ENCODE data around the gene ATP6V1F.

GRCh38 chr7:128869944-128870285 is 7.3 kb downstream of the ATP6V1F start:
- TF ChIP-seq CTCF (IDR thresholded peaks at IDR 0.05) (no peak), POLR2A (IDR thresholded peaks at IDR 0.05) (no peak)
